Embryonic facial prominence (tissue), 1 donor: Measurements from ENCODE around the gene MAGIX.

Source experiments
- DNase-seq: peaks from one replicate; pipeline ENCODE4 v3.0.0-alpha.2; 2016; ENCODE audit errors: extremely low spot score

MAGIX gene

GRCh38 chrX:49206543-49206942, 44.0 kb downstream of the MAGIX start:
- DNase-seq = no peak

- DNase-seq = no peak
Measured at GRCh38 chrX:49208399-49208798, 45.8 kb downstream of the MAGIX start.

- DNase-seq = no peak
Measured at GRCh38 chrX:49209434-49210251, 47.1 kb downstream of the MAGIX start.

DNA sequence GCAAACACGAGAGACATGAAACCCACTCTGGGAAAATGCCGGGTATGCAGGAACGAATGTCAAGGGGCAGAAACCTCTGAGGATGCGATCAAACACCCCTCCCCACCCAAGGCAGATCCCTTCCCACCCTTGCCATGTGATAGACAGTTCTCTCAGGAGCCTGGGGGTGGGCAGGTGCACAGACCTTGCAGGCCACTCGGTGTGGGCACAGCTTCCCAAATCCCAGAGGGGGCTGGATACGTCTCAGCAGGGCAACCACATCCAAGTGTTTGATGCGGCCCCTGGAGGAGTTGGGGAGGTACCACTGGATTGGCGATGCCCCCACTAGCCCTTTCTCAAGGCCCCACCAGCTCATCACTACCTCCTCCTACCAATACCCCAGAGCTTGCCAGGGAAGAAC, 47.8 kb downstream of the MAGIX start:
- no peak for DNase-seq

DNA sequence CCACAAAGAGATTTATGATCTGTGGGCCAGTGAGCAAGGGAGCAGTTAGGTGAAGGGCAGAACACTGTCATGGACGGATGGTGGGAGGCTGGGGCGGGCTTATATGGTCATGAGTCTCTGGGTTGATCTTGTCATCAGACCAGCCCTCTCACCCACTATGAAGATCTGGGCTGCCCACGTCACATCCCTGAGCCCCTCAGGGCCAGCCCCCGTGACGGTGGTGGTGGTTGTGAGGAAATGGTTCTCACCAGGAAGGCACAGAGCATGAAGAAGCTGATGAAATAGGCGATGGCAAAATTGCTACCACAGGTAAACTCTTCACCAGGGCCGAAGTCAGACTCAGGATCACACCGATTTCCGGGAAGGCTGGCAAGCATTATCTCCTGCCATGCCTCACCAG, 48.5 kb downstream of the MAGIX start:
- DNase-seq = no peak

GRCh38 chrX:49212209-49212608, 49.7 kb downstream of the MAGIX start:
- no peak for DNase-seq

GRCh38 chrX:49212861-49213260, 50.3 kb downstream of the MAGIX start:
- no peak for DNase-seq

- no peak for DNase-seq
Measured at GRCh38 chrX:49214416-49214815, 51.9 kb downstream of the MAGIX start.

- no peak for DNase-seq
Measured at GRCh38 chrX:49214996-49215526, 52.5 kb downstream of the MAGIX start.
